MG63 (cell line): Measurements from ENCODE around the gene TMEM168. TPM values are rescaled to one million over a fixed set of nuclear protein-coding genes. Genes with fewer than 3 reads are reported as not detected.
"Not testable (repeated sequence)": the region's sequence is repeated elsewhere in the genome, so short reads cannot be mapped to it uniquely, and the experiment has no call there.

Source experiments
- DNase-seq: peaks from one replicate; pipeline ENCODE4 v3.0.0-alpha.2; 2020
- H3K27me3 ChIP-seq: fragments of 250-450 bp; sonication (Bioruptor Pico); 2 replicates; pipeline ENCODE4 v1.5.1; 2020; ENCODE audit warnings: mild to moderate bottlenecking, moderate library complexity
- H3K36me3 ChIP-seq: fragments of 250-450 bp; sonication (Bioruptor Pico); 2 replicates; pipeline ENCODE4 v1.5.1; 2020; ENCODE audit warnings: mild to moderate bottlenecking, moderate library complexity
- H3K4me3 ChIP-seq: fragments of 250-450 bp; sonication (Bioruptor Pico); 2 replicates; pipeline ENCODE4 v1.5.1; 2020; ENCODE audit warnings: mild to moderate bottlenecking, moderate library complexity
- H3K9me3 ChIP-seq: fragments of 250-450 bp; sonication (Bioruptor Pico); 2 replicates; pipeline ENCODE4 v1.5.1; 2020; ENCODE audit warnings: mild to moderate bottlenecking, moderate library complexity
- total RNA-seq: library from RNA; depleted of rRNA; stranded (reverse); fragments of >200 nt; shearing (Covaris generic); gene quantifications from 2 replicates; pipeline ENCODE4 v1.2.3, GENCODE V29; 2014; ENCODE audit warnings: low replicate concordance; rRNA removed

TMEM168 gene, protein sequence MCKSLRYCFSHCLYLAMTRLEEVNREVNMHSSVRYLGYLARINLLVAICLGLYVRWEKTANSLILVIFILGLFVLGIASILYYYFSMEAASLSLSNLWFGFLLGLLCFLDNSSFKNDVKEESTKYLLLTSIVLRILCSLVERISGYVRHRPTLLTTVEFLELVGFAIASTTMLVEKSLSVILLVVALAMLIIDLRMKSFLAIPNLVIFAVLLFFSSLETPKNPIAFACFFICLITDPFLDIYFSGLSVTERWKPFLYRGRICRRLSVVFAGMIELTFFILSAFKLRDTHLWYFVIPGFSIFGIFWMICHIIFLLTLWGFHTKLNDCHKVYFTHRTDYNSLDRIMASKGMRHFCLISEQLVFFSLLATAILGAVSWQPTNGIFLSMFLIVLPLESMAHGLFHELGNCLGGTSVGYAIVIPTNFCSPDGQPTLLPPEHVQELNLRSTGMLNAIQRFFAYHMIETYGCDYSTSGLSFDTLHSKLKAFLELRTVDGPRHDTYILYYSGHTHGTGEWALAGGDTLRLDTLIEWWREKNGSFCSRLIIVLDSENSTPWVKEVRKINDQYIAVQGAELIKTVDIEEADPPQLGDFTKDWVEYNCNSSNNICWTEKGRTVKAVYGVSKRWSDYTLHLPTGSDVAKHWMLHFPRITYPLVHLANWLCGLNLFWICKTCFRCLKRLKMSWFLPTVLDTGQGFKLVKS
- total RNA-seq = 3.1 and 4.2 TPM in 2 replicates

- peak; percentile 80 for DNase-seq
- Histone ChIP-seq H3K27me3 (no peaks in the 10 kb centered on the region), H3K9me3 (no peaks in the 10 kb centered on the region), H3K4me3 (peak within 1 kb of the TSS; percentile 83), H3K36me3 (no peaks in the 10 kb centered on the region; the same call in 1 of the 2 replicates)
Measured at GRCh38 chr7:112789817-112790585, at the start of gene TMEM168. Gene TMEM168 (minus strand): TSS chr7:112790393. CDS start chr7:112784825, 5,568 bp downstream.

DNA sequence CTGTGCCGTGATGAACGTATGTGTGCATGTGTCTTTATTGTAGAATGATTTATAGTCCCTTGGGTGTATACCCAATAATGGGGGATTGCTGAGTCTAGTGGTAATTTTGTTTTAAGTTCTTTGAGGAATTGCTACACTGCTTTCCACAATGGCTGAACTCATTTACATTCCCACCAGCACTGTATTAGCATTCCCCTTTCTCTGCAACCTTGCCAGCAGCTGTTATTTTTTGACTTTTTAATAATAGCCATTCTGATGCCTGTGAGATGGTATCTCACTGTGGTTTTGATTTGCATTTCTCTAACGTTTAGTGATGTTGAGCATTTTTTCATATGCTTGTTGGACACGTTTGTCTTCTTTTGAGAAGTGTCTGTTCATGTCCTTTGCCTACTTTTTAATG, 45.7 kb upstream of the TMEM168 start:
- H3K9me3 ChIP-seq = not testable (repeated sequence)

DNA sequence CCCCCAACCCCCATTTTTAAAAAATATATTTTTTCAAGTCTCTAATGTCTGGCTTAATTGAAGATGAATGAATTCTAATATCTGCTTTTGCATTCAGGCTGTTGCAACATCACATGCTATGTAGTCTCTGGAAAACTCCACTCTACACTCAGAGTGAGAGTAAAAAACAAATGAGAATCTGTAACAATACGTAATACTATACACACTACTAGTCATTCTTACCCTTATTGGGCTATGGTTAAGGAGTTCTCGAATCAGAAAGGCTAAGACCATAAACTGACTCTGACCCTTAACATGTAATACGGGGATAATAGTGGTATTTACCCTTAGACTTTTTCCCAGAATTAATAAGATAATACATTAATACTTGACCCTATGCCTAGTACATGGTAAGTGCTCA, 42.9 kb upstream of the TMEM168 start:
- DNase-seq = no peak
- Histone ChIP-seq H3K4me3 (no peak overlapping the region), H3K36me3 (no peaks in the 10 kb centered on the region), H3K9me3 (no peaks in the 10 kb centered on the region), H3K27me3 (no peaks in the 10 kb centered on the region)

More for the DNA sequence above, 45.7 kb upstream of the TMEM168 start:
- H3K36me3 ChIP-seq, DNase-seq, H3K4me3 ChIP-seq, H3K27me3 ChIP-seq: not testable (repeated sequence)

GRCh38 chr7:112830769-112831168, 40.6 kb upstream of the TMEM168 start:
- H3K27me3 ChIP-seq = no peaks in the 10 kb centered on the region
- H3K4me3 ChIP-seq = no peak overlapping the region
- no peaks in the 10 kb centered on the region for H3K36me3 ChIP-seq
- H3K9me3 ChIP-seq = no peaks in the 10 kb centered on the region
- no peak for DNase-seq

- H3K9me3 ChIP-seq = no peaks in the 10 kb centered on the region
- H3K27me3 ChIP-seq = no peaks in the 10 kb centered on the region
- no peak for DNase-seq
- no peaks in the 10 kb centered on the region for H3K36me3 ChIP-seq
- H3K4me3 ChIP-seq = no peak overlapping the region
Measured at GRCh38 chr7:112828696-112829095, 38.5 kb upstream of the TMEM168 start.

DNA sequence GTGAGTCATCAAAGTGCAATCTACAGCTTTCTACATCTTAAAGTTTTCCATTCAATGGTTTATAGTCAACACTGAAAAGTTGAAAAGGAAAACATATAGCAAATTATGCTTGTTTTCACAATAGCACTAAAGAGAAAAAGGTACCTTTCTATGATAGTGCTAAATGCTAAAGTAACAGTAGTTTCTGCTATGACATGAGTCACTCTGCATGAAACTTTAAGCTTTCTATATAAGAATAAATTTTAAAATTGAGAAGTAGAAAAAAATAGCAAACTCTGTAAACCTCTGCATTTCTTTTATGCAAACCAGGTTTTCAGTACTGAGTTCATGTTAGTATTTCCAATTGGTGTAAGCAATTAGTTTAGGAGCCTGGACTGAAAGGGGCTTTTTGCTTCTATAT, 31.2 kb upstream of the TMEM168 start:
- no peaks in the 10 kb centered on the region for H3K36me3 ChIP-seq
- H3K9me3 ChIP-seq = no peaks in the 10 kb centered on the region
- H3K27me3 ChIP-seq = no peaks in the 10 kb centered on the region
- DNase-seq = no peak
- no peak overlapping the region for H3K4me3 ChIP-seq

DNA sequence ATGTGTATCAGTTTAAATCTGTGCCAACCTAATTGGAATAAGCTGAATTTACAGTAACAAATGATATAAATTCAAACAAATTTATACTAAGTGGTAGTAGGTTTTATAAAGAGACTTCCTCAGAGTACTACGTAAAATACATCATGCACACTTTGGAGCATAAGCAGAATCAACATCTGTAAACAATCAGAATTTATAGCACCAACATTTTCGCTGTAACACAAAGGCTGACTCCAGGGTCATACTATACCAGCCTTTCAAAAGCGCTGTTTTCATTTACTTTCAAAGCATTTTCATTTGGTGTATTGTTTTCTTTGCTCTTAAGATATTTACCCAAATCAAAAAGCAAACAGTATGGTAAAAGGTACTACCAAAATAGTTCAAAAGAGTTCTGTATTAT, 29.3 kb upstream of the TMEM168 start:
- Histone ChIP-seq H3K9me3 (no peaks in the 10 kb centered on the region), H3K27me3 (no peaks in the 10 kb centered on the region), H3K4me3 (no peak overlapping the region), H3K36me3 (no peaks in the 10 kb centered on the region)
- DNase-seq = no peak

DNA sequence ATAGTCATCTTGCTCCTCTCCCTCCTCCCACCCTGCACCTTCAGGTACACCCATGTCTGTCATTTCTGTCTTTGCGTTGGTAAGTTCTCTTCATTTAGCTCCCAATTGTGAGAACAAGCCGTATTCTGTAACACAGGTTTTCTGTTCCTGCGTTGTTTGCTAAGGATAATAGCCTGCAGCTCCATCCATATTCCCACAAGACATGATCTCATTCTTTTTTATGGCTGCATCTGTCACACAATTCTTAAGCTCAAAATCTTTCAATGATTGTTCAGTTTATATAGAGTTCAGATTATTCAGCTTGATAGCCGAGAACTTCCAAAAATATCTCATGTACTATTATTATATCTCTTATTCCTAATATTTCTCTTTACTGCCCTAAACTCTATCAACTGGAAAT, 16.0 kb upstream of the TMEM168 start:
- DNase-seq = no peak
- Histone ChIP-seq H3K9me3 (no peaks in the 10 kb centered on the region), H3K27me3 (no peaks in the 10 kb centered on the region), H3K36me3 (no peaks in the 10 kb centered on the region), H3K4me3 (no peak overlapping the region)

GRCh38 chr7:112802406-112802805, 12.2 kb upstream of the TMEM168 start:
- H3K36me3 ChIP-seq = no peaks in the 10 kb centered on the region
- no peak overlapping the region for H3K4me3 ChIP-seq
- no peaks in the 10 kb centered on the region for H3K9me3 ChIP-seq
- H3K27me3 ChIP-seq = no peaks in the 10 kb centered on the region
- no peak for DNase-seq

DNA sequence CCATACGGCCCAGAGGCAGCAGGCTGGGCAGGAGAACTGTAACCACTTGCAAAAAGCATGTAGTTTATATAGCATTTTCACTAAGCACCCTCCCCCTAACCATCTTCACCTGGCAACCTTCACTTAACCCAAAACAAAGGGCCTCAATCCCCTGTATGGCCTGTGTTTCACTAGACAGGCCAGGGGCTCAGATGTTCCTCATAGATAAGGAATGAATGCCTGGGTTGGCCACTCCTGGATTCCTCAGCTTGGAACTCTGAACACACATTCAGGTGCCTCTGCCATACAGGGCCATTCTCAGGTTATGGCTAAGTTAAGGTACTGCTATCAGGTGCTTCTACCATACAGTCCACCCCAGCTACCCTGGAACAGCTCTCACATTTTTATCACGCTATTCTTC, 10.3 kb upstream of the TMEM168 start:
- Histone ChIP-seq H3K9me3 (no peaks in the 10 kb centered on the region), H3K36me3 (no peaks in the 10 kb centered on the region), H3K4me3 (no peak overlapping the region), H3K27me3 (no peaks in the 10 kb centered on the region)
- DNase-seq = no peak

- no peak for DNase-seq
- no peaks in the 10 kb centered on the region for H3K36me3 ChIP-seq
- H3K27me3 ChIP-seq = no peaks in the 10 kb centered on the region
- no peaks in the 10 kb centered on the region for H3K9me3 ChIP-seq
- no peak overlapping the region for H3K4me3 ChIP-seq
Measured at GRCh38 chr7:112799448-112800120, 9.4 kb upstream of the TMEM168 start.

- DNase-seq = no peak
Measured at GRCh38 chr7:112798274-112799159, 8.3 kb upstream of the TMEM168 start.

GRCh38 chr7:112796552-112796951, 6.4 kb upstream of the TMEM168 start:
- DNase-seq, H3K36me3 ChIP-seq, H3K9me3 ChIP-seq, H3K4me3 ChIP-seq, H3K27me3 ChIP-seq: not testable (repeated sequence)

More at GRCh38 chr7:112798274-112799159, 8.3 kb upstream of the TMEM168 start:
- Histone ChIP-seq H3K4me3 (no peak overlapping the region), H3K27me3 (no peaks in the 10 kb centered on the region), H3K9me3 (no peaks in the 10 kb centered on the region), H3K36me3 (no peaks in the 10 kb centered on the region)

DNA sequence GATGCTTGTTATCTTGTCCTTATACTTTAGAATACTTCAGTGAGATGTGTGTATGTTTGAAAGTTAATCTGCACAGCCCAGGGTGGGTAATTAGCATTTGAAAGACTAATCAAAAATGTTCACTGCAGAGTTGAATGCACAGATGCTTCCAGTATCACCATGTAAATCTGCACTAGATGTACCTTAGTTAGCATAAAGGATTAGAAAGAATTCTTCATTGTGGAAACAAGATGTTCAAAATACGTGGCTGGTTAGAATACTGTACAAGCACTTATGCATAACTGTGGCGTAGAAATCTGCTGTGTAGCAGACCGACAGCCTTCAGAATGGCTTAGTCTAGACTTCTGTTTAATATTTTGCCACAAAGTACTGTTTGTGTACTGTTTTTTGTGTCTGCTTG, 2.2 kb upstream of the TMEM168 start:
- Histone ChIP-seq H3K9me3 (no peaks in the 10 kb centered on the region), H3K27me3 (no peaks in the 10 kb centered on the region), H3K4me3 (no peak overlapping the region), H3K36me3 (no peaks in the 10 kb centered on the region; the same call in 1 of the 2 replicates)
- DNase-seq = no peak

GRCh38 chr7:112791465-112792168, 1.4 kb upstream of the TMEM168 start:
- Histone ChIP-seq H3K9me3 (no peaks in the 10 kb centered on the region), H3K27me3 (no peaks in the 10 kb centered on the region), H3K36me3 (no peaks in the 10 kb centered on the region; the same call in 1 of the 2 replicates), H3K4me3 (no peak overlapping the region)
- no peak for DNase-seq
